GM13976 (cell line): ENCODE measurements around the gene NAB1.

Experiments
- DNase-seq: peaks from one replicate; pipeline ENCODE4 v3.0.0; 2012; ENCODE audit warnings: low spot score
- in situ Hi-C: fragments of 300-500 bp; cut with MboI; formaldehyde crosslinking; loops from one replicate; pipeline ENCODE4 v1.12.0; 2022; ENCODE audit warnings: low sequenced_read_pairs, mixed read lengths, inconsistent platforms; ENCODE audit not compliant: unreplicated experiment
- TF ChIP-seq, protein P1 (sequence below): IDR thresholded peaks from 2 replicates; pipeline ENCODE4 v1.5.1; 2012; ENCODE audit warnings: borderline replicate concordance, mild to moderate bottlenecking; ENCODE audit not compliant: insufficient read depth; ENCODE audit errors: extremely low read depth, missing control alignments, control extremely low read depth

The NAB1 gene

DNA sequence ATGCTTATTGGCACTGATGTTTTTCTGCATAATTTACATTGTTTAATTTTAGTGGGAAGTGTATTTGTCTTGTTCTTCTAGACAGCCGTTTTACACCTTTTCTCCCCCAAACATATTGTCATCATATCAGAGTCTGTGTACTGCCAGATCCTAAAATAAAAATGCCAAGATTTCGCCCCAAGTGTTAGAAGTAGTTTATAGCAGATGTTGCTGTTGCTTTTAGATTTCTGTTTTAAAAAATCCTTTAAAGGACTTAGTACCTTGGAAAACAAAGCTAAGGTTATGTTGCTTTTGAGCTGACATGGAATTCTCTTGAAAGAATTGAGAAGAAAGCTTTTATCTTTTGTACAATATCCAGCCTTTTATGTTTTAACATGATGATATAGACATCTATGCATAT, 36.0 kb downstream of the NAB1 start:
- in situ Hi-C loops: no loop called here
- TF ChIP-seq, protein P1, sequence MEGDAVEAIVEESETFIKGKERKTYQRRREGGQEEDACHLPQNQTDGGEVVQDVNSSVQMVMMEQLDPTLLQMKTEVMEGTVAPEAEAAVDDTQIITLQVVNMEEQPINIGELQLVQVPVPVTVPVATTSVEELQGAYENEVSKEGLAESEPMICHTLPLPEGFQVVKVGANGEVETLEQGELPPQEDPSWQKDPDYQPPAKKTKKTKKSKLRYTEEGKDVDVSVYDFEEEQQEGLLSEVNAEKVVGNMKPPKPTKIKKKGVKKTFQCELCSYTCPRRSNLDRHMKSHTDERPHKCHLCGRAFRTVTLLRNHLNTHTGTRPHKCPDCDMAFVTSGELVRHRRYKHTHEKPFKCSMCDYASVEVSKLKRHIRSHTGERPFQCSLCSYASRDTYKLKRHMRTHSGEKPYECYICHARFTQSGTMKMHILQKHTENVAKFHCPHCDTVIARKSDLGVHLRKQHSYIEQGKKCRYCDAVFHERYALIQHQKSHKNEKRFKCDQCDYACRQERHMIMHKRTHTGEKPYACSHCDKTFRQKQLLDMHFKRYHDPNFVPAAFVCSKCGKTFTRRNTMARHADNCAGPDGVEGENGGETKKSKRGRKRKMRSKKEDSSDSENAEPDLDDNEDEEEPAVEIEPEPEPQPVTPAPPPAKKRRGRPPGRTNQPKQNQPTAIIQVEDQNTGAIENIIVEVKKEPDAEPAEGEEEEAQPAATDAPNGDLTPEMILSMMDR: no peak
- DNase-seq: no peak

- TF ChIP-seq, protein P1: no peak
- no peak for DNase-seq
- in situ Hi-C loops: no loop called here
Observed at GRCh38 chr2:190685333-190685732, 36.5 kb downstream of the NAB1 start.

DNA sequence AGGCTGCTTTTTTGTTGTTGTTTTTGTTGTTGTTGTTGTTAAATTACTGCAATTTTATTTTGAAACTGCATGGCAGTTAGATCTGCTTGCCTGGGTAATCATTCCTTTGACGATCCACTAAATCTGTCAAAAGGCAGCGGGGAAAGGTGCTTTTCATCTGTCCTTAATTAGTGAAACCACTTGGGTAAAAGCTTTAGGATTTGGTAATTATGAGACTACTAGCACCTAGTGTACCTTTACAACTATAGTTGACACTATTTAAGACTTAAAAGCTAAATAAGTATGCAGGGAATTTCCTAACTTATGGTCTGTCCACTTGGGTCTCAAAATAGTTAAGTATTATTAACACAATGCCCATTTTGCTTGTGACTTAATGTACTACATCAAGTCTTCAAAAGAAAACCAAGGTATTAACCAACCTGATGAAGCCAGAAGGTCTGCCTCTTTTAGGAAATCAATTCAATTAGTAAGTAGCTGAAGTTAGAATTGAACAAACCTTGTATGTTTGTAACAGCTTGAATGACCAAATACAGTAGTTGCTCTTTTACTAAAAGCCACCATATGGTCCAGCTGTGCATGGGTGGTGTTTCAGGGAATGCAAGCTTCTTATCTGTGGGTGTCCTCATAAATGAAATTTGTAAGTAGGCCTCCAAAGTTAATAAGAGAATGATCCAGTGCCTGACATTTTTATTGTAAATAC, 44.8 kb downstream of the NAB1 start:
- in situ Hi-C loops: no loop called here
- TF ChIP-seq, protein P1: no peak
- no peak for DNase-seq

GRCh38 chr2:190694479-190694878, 45.6 kb downstream of the NAB1 start:
- TF ChIP-seq, protein P1: no peak
- no peak for DNase-seq
- in situ Hi-C loops: no loop called here

DNA sequence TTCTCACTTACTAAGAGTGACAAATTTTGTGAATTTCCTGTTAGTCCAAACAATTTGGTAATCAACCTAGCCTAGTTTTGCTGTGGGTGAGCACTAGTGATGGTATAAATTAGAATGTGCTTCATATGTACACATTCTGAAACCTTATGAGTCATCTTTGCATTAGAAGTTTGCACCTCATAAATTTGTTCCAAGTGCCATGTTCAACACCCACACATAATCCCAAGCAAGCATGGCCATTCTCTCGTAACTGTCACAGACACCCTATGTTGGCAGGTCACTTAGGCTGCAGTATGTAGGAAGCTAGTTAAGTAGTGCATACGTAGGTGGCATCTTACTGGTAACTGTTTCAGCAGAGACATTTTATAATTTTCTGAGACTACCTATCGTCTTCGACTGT, 46.9 kb downstream of the NAB1 start:
- TF ChIP-seq, protein P1: no peak
- no peak for DNase-seq
- in situ Hi-C loops: no loop called here

- DNase-seq: no peak
- in situ Hi-C loops: no loop called here
- TF ChIP-seq, protein P1: no peak
Observed at GRCh38 chr2:190696792-190697398, 48.0 kb downstream of the NAB1 start.
